Measurements from ENCODE around the gene VWF.

The VWF gene

GRCh38 chr12:6124411-6125309, at the start of gene VWF:
Gene VWF (minus strand): TSS chr12:6124670. CDS start chr12:6123196, 1,474 bp downstream.
- Histone ChIP-seq H3K4me3 (no peak within 1 kb of the TSS), H3K4me2 (no peak within 1 kb of the TSS), H3K27ac (no peak within 1 kb of the TSS), H3K9ac (no peak within 1 kb of the TSS), H3K36me3 (no peaks in the 10 kb centered on the region), H4K20me1 (no peaks in the 10 kb centered on the region), H3K9me3 (no peaks in the 10 kb centered on the region), H3K4me1 (no peaks in the 10 kb centered on the region), H3K27me3 (no peaks in the 10 kb centered on the region)
- no peak for TF ChIP-seq Cebpa-rat (IDR thresholded peaks at IDR 0.05)

GRCh38 chr12:6172862-6173261, 48.4 kb upstream of the VWF start:
- no peak overlapping the region for H3K27ac ChIP-seq
- H3K9me3 ChIP-seq = 0 out of 2 replicates have a peak, but pooled peaks cover 3% of the 10 kb centered on the region
- H3K36me3 ChIP-seq = no peaks in the 10 kb centered on the region
- no peak overlapping the region for H3K4me3 ChIP-seq
- H3K4me2 ChIP-seq = no peak overlapping the region
- H3K9ac ChIP-seq = no peak overlapping the region
- TF ChIP-seq Cebpa-rat (IDR thresholded peaks at IDR 0.05) = no peak
- H4K20me1 ChIP-seq = no peaks in the 10 kb centered on the region
- H3K27me3 ChIP-seq = no peaks in the 10 kb centered on the region
- peaks cover 16% of the 10 kb centered on the region for H3K4me1 ChIP-seq

GRCh38 chr12:6172086-6172485, 47.6 kb upstream of the VWF start:
- no peak overlapping the region for H3K4me3 ChIP-seq
- no peak for TF ChIP-seq Cebpa-rat (IDR thresholded peaks at IDR 0.05)
- no peaks in the 10 kb centered on the region for H4K20me1 ChIP-seq

GRCh38 chr12:6171409-6172015, 47.0 kb upstream of the VWF start:
- H3K36me3 ChIP-seq = no peaks in the 10 kb centered on the region
- no peak for TF ChIP-seq Cebpa-rat (IDR thresholded peaks at IDR 0.05)

More at GRCh38 chr12:6172086-6172485, 47.6 kb upstream of the VWF start:
- Histone ChIP-seq H3K4me1 (peaks cover 23% of the 10 kb centered on the region), H3K9ac (no peak overlapping the region), H3K27me3 (no peaks in the 10 kb centered on the region), H3K4me2 (no peak overlapping the region), H3K27ac (no peak overlapping the region), H3K36me3 (no peaks in the 10 kb centered on the region), H3K9me3 (0 out of 2 replicates have a peak, but pooled peaks cover 3% of the 10 kb centered on the region)

GRCh38 chr12:6167327-6168280, 43.1 kb upstream of the VWF start:
- Histone ChIP-seq H3K4me3 (no peak overlapping the region), H3K27ac (peak overlapping the region; percentile 56)
- no peak for TF ChIP-seq Cebpa-rat (IDR thresholded peaks at IDR 0.05)

More at GRCh38 chr12:6171409-6172015, 47.0 kb upstream of the VWF start:
- H3K9ac ChIP-seq = no peak overlapping the region
- H4K20me1 ChIP-seq = no peaks in the 10 kb centered on the region
- no peak overlapping the region for H3K4me2 ChIP-seq
- peaks cover 8% of the 10 kb centered on the region; the same call in 1 of the 2 replicates for H3K9me3 ChIP-seq
- H3K4me1 ChIP-seq = peaks cover 28% of the 10 kb centered on the region
- no peak overlapping the region for H3K27ac ChIP-seq
- H3K4me3 ChIP-seq = no peak overlapping the region
- no peaks in the 10 kb centered on the region for H3K27me3 ChIP-seq

GRCh38 chr12:6166808-6167207, 42.3 kb upstream of the VWF start:
- peaks cover 28% of the 10 kb centered on the region for H3K4me1 ChIP-seq
- no peak overlapping the region for H3K4me3 ChIP-seq
- H4K20me1 ChIP-seq = no peaks in the 10 kb centered on the region
- no peak for TF ChIP-seq Cebpa-rat (IDR thresholded peaks at IDR 0.05)
- no peaks in the 10 kb centered on the region for H3K27me3 ChIP-seq
- H3K9me3 ChIP-seq = peaks cover 14% of the 10 kb centered on the region; the same call in 1 of the 2 replicates
- H3K36me3 ChIP-seq = no peaks in the 10 kb centered on the region
- peak overlapping the region; percentile 80 for H3K4me2 ChIP-seq
- peak overlapping the region; percentile 56 for H3K27ac ChIP-seq
- no peak overlapping the region for H3K9ac ChIP-seq

More at GRCh38 chr12:6167327-6168280, 43.1 kb upstream of the VWF start:
- Histone ChIP-seq H3K27me3 (no peaks in the 10 kb centered on the region), H3K4me2 (peak overlapping the region; percentile 80), H3K4me1 (peaks cover 28% of the 10 kb centered on the region), H3K9me3 (peaks cover 14% of the 10 kb centered on the region; the same call in 1 of the 2 replicates), H3K36me3 (no peaks in the 10 kb centered on the region), H3K9ac (0 out of 2 replicates have a peak overlapping the region, but pooled peaks have one; percentile 15), H4K20me1 (no peaks in the 10 kb centered on the region)

- no peak overlapping the region for H3K4me3 ChIP-seq
Observed at GRCh38 chr12:6165395-6165794, 40.9 kb upstream of the VWF start.

GRCh38 chr12:6163416-6164060, 39.1 kb upstream of the VWF start:
- H3K4me2 ChIP-seq = no peak overlapping the region
- no peak overlapping the region for H3K9ac ChIP-seq
- H3K4me3 ChIP-seq = no peak overlapping the region
- no peaks in the 10 kb centered on the region for H3K27me3 ChIP-seq
- TF ChIP-seq Cebpa-rat (IDR thresholded peaks at IDR 0.05) = no peak
- no peak overlapping the region for H3K27ac ChIP-seq
- no peaks in the 10 kb centered on the region for H4K20me1 ChIP-seq
- H3K4me1 ChIP-seq = peaks cover 34% of the 10 kb centered on the region
- no peaks in the 10 kb centered on the region for H3K36me3 ChIP-seq
- peaks cover 18% of the 10 kb centered on the region for H3K9me3 ChIP-seq

More at GRCh38 chr12:6165395-6165794, 40.9 kb upstream of the VWF start:
- Histone ChIP-seq H3K36me3 (no peaks in the 10 kb centered on the region), H4K20me1 (no peaks in the 10 kb centered on the region), H3K9me3 (peaks cover 11% of the 10 kb centered on the region; the same call in 1 of the 2 replicates), H3K9ac (no peak overlapping the region), H3K4me1 (peaks cover 39% of the 10 kb centered on the region), H3K27me3 (no peaks in the 10 kb centered on the region), H3K27ac (no peak overlapping the region), H3K4me2 (no peak overlapping the region)
- TF ChIP-seq Cebpa-rat (IDR thresholded peaks at IDR 0.05) = no peak
